VCaP (cell line): ENCODE results near the gene RSU1.
"Not testable (repeated sequence)": the region's sequence is repeated elsewhere in the genome, so short reads cannot be mapped to it uniquely, and the experiment has no call there.

Experiments
- H3K27ac ChIP-seq: fragments of 450-650 bp; 2 replicates; pipeline ENCODE4 v1.5.1; 2017
- CTCF ChIP-seq: fragments of 450-650 bp; conservative IDR thresholded peaks from 2 replicates; pipeline ENCODE4 v1.5.1; 2017; ENCODE audit warnings: mild to moderate bottlenecking, moderate library complexity

The RSU1 gene

GRCh38 chr10:16843252-16843870 lies 26.1 kb upstream of the RSU1 start:
- TF ChIP-seq CTCF = peak; percentile 70
- H3K27ac ChIP-seq = no peak overlapping the region

DNA sequence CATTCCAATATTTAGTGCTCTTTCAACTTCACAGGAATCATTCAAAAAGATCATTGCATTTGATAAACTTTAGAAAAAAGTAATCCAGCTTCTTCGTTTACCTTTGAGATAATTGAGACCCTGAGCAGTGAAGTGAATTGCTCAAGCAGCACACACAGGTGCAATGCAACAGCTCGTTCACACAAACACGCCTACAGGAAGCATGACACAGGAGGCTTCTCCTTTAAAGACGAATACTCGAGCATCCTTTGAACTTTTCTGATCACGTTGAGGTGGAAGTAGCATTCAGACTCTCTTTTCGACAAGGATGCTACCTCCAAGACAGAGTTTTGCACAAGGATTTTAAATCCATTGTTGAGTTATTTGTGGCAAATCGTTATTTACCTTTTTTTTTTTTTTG lies 18.0 kb upstream of the RSU1 start:
- no peak overlapping the region for H3K27ac ChIP-seq
- TF ChIP-seq CTCF = no peak

DNA sequence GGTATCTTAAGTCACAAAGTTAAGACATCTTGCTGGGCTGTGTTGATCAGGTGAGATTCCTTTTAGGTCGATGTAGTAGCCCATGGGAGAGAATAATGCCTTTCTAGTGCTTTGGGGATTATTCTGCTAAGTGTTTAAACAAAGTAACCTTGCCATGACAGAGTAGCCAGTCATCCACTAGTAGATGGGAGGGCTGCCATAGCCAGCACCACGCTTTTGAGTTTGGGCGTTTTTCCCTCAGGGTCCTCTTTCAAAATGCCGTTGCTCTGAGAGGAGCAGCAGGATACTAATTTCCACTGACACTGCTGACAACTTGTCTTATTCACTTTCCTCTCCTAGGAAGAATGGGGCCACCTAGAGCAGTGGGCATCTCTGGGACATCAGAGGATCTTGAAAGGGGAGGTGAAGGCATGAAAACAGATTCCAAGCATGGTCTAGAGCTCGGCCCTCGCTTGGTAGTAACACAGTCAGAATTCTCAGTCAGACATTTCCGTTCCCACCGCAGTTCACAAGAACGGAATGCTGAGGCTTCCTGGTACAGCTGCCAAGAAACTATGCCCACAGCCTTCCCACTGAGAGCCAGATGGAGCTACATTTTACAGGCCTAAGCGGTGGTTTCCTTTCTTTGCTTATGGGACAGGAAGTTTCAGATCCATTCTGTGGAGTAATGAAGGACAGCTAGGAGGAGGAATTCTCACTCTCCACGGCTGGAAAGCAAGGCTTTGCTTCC lies 15.3 kb upstream of the RSU1 start:
- TF ChIP-seq CTCF = no peak

GRCh38 chr10:16828701-16829175 lies 11.5 kb upstream of the RSU1 start:
- no peak overlapping the region for H3K27ac ChIP-seq

More for the DNA sequence above, 15.3 kb upstream of the RSU1 start:
- peak overlapping the region; percentile 40 for H3K27ac ChIP-seq

GRCh38 chr10:16828114-16828568 lies 10.9 kb upstream of the RSU1 start:
- TF ChIP-seq CTCF = peak; percentile 66

More at GRCh38 chr10:16828701-16829175, 11.5 kb upstream of the RSU1 start:
- no peak for TF ChIP-seq CTCF

DNA sequence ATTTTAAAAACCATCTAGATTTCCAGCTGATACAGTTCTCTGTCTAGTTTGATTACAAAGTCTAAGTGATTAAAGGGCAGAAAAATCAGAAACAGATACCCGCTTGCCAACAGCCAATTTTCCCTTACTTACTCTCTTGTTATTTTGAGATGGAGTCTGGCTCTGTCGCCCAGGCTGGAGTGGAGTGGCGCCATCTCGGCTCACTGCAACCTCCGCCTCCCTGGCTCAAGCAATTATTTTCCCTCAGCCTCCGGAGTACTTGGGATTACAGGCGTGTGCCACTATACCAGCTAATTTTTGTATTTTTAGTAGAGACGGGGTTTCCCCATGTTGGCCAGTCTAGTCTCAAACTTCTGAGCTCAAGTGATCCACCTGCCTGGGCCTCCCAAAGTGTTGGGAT lies 10.2 kb upstream of the RSU1 start:
- H3K27ac ChIP-seq = not testable (repeated sequence)

More at GRCh38 chr10:16828114-16828568, 10.9 kb upstream of the RSU1 start:
- H3K27ac ChIP-seq = no peak overlapping the region

- no peak overlapping the region for H3K27ac ChIP-seq
Measured at GRCh38 chr10:16822726-16823360, 5.6 kb upstream of the RSU1 start.

More at GRCh38 chr10:16822726-16823360, 5.6 kb upstream of the RSU1 start:
- no peak for TF ChIP-seq CTCF
